Hepatocyte (in vitro differentiated cells): ENCODE measurements around the gene MORN3. TPM values are rescaled to one million over a fixed set of nuclear protein-coding genes. Genes with fewer than 3 reads are reported as not detected.

Experiments
- DNase-seq: peaks from one replicate; pipeline ENCODE4 v3.0.0-alpha.2; 2016; ENCODE audit warnings: low spot score
- H2AFZ ChIP-seq: fragments of 200-600 bp; sonication (generic); 2 replicates; pipeline ENCODE4 v1.6.0; 2016; ENCODE audit warnings: antibody characterized with exemption, mild to moderate bottlenecking
- H3K27ac ChIP-seq: fragments of 200-600 bp; sonication (generic); 2 replicates; pipeline ENCODE4 v1.5.1; 2016; ENCODE audit warnings: mild to moderate bottlenecking
- H3K27me3 ChIP-seq: fragments of 200-600 bp; sonication (generic); 2 replicates; pipeline ENCODE4 v1.6.1; 2016
- H3K36me3 ChIP-seq: fragments of 200-600 bp; sonication (generic); replicated peaks from 2 replicates; pipeline ENCODE4 v1.5.1; 2016; ENCODE audit warnings: low read depth; ENCODE audit not compliant: insufficient read depth
- H3K4me1 ChIP-seq: fragments of 200-600 bp; sonication (generic); 2 replicates; pipeline ENCODE4 v1.5.1; 2016; ENCODE audit warnings: mild to moderate bottlenecking, moderate library complexity; ENCODE audit not compliant: insufficient read depth
- H3K4me2 ChIP-seq: fragments of 200-600 bp; sonication (generic); 2 replicates; pipeline ENCODE4 v1.6.0; 2016
- H3K4me3 ChIP-seq: fragments of 200-600 bp; sonication (generic); 2 replicates; pipeline ENCODE4 v1.5.1; 2016; ENCODE audit warnings: mild to moderate bottlenecking
- H3K79me2 ChIP-seq: fragments of 200-600 bp; sonication (generic); 2 replicates; pipeline ENCODE4 v1.6.0; 2017; ENCODE audit warnings: mild to moderate bottlenecking
- H3K9me2 ChIP-seq: fragments of 200-600 bp; sonication (generic); replicated peaks from 2 replicates; pipeline ENCODE4 v1.6.0; 2017; ENCODE audit warnings: mild to moderate bottlenecking; ENCODE audit not compliant: insufficient read depth
- H3K9me3 ChIP-seq: fragments of 200-600 bp; sonication (generic); 2 replicates; pipeline ENCODE4 v1.5.1; 2016; ENCODE audit warnings: low read depth, mild to moderate bottlenecking
- H4K20me1 ChIP-seq: fragments of 200-600 bp; sonication (generic); 2 replicates; pipeline ENCODE4 v1.6.0; 2016; ENCODE audit warnings: mild to moderate bottlenecking; ENCODE audit not compliant: insufficient read depth, poor library complexity, severe bottlenecking
- CTCF ChIP-seq: fragments of 200-600 bp; sonication (generic); IDR thresholded peaks from 2 replicates; pipeline ENCODE4 v1.5.1; 2016; ENCODE audit warnings: antibody characterized with exemption, mild to moderate bottlenecking; ENCODE audit not compliant: poor library complexity
- EZH2 ChIP-seq: fragments of 200-600 bp; sonication (generic); IDR thresholded peaks from 2 replicates; pipeline ENCODE4 v1.6.1; 2016; ENCODE audit warnings: antibody characterized with exemption, mild to moderate bottlenecking, borderline replicate concordance
- EZH2phosphoT487 ChIP-seq: fragments of 200-600 bp; sonication (generic); IDR thresholded peaks from one replicate; pipeline ENCODE4 v1.6.1; 2018; ENCODE audit warnings: antibody characterized with exemption, mild to moderate bottlenecking, low read depth, moderate library complexity; ENCODE audit not compliant: unreplicated experiment, severe bottlenecking
- WGBS: methylation state at CpG from one replicate; pipeline ENCODE4 v1.1.6; 2016; ENCODE audit warnings: low lambda C conversion rate; ENCODE audit errors: missing lambda C conversion rate; 5-methylcytosine and 5-hydroxymethylcytosine counted together
- polyA plus RNA-seq: library from polyadenylated mRNA; unstranded; fragments of >200 nt; fragmentation: Nextera tagmentation; extraction: Ambion mirVana; gene quantifications from 2 replicates; pipeline ENCODE4 v1.2.1, GENCODE V29; 2016
- total RNA-seq: library from RNA; depleted of rRNA; stranded (reverse); fragments of >200 nt; gene quantifications from 2 replicates; pipeline ENCODE4 v1.2.3, GENCODE V29; 2014

Gene MORN3
- total and polyA plus RNA-seq, 2 experiments from 2014 or later = 0.10 to 0.27 TPM

- Histone ChIP-seq H3K9me2 (no peaks in the 10 kb centered on the region), H3K9me3 (no peaks in the 10 kb centered on the region), H4K20me1 (no peaks in the 10 kb centered on the region), H3K4me1 (peaks cover 14% of the 10 kb centered on the region), H3K27ac (peak within 1 kb of the TSS; percentile 94), H3K27me3 (no peaks in the 10 kb centered on the region), H3K4me3 (peak within 1 kb of the TSS; percentile 99), H3K36me3 (no peaks in the 10 kb centered on the region), H2AFZ (peak within 1 kb of the TSS; percentile 96), H3K79me2 (peaks cover 28% of the 10 kb centered on the region), H3K4me2 (peak within 1 kb of the TSS; percentile 99)
- peak; percentile 10 for TF ChIP-seq CTCF
- TF ChIP-seq EZH2 = no peak
- TF ChIP-seq EZH2phosphoT487 = no peak
- peak; percentile 92 for DNase-seq
- 2% methylated on average over 17 of the region's 74 CpGs for WGBS
These were observed 43.2 kb upstream of the MORN3 start, which contains the start of gene TMEM120B for GRCh38 chr12:121712461-121713256. TMEM120B (plus strand) TSS chr12:121712752; CDS start chr12:121712896, 144 bp downstream.

GRCh38 chr12:121712190-121712460 lies 42.7 kb upstream of the MORN3 start:
- no peaks in the 10 kb centered on the region for H4K20me1 ChIP-seq
- DNase-seq = peak; percentile 71
- H3K9me3 ChIP-seq = no peaks in the 10 kb centered on the region
- H2AFZ ChIP-seq = peak overlapping the region; percentile 96
- TF ChIP-seq CTCF (no peak), EZH2phosphoT487 (no peak), EZH2 (no peak)
- peaks cover 24% of the 10 kb centered on the region for H3K79me2 ChIP-seq
- no peaks in the 10 kb centered on the region for H3K36me3 ChIP-seq
- peaks cover 14% of the 10 kb centered on the region for H3K4me1 ChIP-seq
- no peaks in the 10 kb centered on the region for H3K27me3 ChIP-seq
- H3K9me2 ChIP-seq = no peaks in the 10 kb centered on the region
- peak overlapping the region; percentile 94 for H3K27ac ChIP-seq
- H3K4me2 ChIP-seq = peak overlapping the region; percentile 99
- WGBS = 0% methylated on average over 16 of the region's 16 CpGs
- peak overlapping the region; percentile 99 for H3K4me3 ChIP-seq

- Histone ChIP-seq H3K4me3 (peak overlapping the region; percentile 99), H3K9me3 (no peaks in the 10 kb centered on the region), H3K4me2 (peak overlapping the region; percentile 99), H4K20me1 (no peaks in the 10 kb centered on the region), H3K36me3 (no peaks in the 10 kb centered on the region), H3K27ac (peak overlapping the region; percentile 94), H3K79me2 (peaks cover 22% of the 10 kb centered on the region), H3K4me1 (peaks cover 14% of the 10 kb centered on the region), H3K27me3 (no peaks in the 10 kb centered on the region), H3K9me2 (no peaks in the 10 kb centered on the region), H2AFZ (peak overlapping the region; percentile 96)
- TF ChIP-seq EZH2phosphoT487 (no peak), EZH2 (no peak), CTCF (no peak)
- 82% methylated on average over 24 of the region's 24 CpGs for WGBS
- DNase-seq = no peak
These were observed 42.1 kb upstream of the MORN3 start for GRCh38 chr12:121711361-121712189.
